Tibial nerve (tissue), 3 donors: ENCODE data around the gene SLC34A3.
A peak's percentile ranks its signal among the peaks of the same experiment; 100 is the strongest.

Experiments used
- CTCF ChIP-seq, 5 experiments: fragments of 200-600 bp in 3 of 5; fragments of 450-650 bp in 2 of 5; sonication (generic) in 3 of 5; IDR thresholded peaks; one replicate each; pipeline ENCODE4 v1.5.1; 2016 to 2019; ENCODE audit warnings: antibody characterized with exemption in 5 of 5, mild to moderate bottlenecking in 3 of 5, moderate library complexity in 2 of 5
- POLR2A ChIP-seq, 2 donors: fragments of 450-650 bp; IDR thresholded peaks; one replicate each; pipeline ENCODE4 v1.6.1; 2017; ENCODE audit warnings: antibody characterized with exemption in 2 of 2, mild to moderate bottlenecking in 2 of 2, moderate library complexity in 2 of 2

GRCh38 chr9:137227054-137227852 lies 3.4 kb upstream of the SLC34A3 start, which contains the start of gene RNF224:
- TF ChIP-seq CTCF (IDR thresholded peaks at IDR 0.05) (peak; percentile 81 to 92 (median 85)), POLR2A (IDR thresholded peaks at IDR 0.05) (no peak)
